CD14-positive monocyte (primary cell): ENCODE results near the gene KIAA0930. TPM values are rescaled to one million over a fixed set of nuclear protein-coding genes. Genes with fewer than 3 reads are reported as not detected.

Experiments used
- DNase-seq, 3 donors: peaks; one replicate each; pipeline ENCODE4 v3.0.0-alpha.2; 2011 to 2022
- H2AFZ ChIP-seq: 2 replicates; pipeline ENCODE4 v1.6.0; 2012; ENCODE audit warnings: mild to moderate bottlenecking, low read depth, low read length, inconsistent platforms; ENCODE audit not compliant: insufficient read depth, poor library complexity, severe bottlenecking
- H3K27ac ChIP-seq, 2 donors: 1 replicate in 1 of 2; 2 replicates in 1 of 2; pipeline ENCODE4 v1.5.1; 2012 to 2013; ENCODE audit warnings: low read length in 2 of 2, control low read depth in 1 of 2, inconsistent platforms in 1 of 2, low read depth in 1 of 2, mild to moderate bottlenecking in 1 of 2
- H3K27me3 ChIP-seq, 2 donors: one replicate each; pipeline versions ENCODE4 v1.6.0 to v1.6.1; 2011 to 2013; ENCODE audit warnings: low read length in 2 of 2; ENCODE audit not compliant: control insufficient read depth in 2 of 2, insufficient read depth in 2 of 2
- H3K36me3 ChIP-seq, 2 donors: replicated peaks in 1 of 2; 1 replicate in 1 of 2; 2 replicates in 1 of 2; pipeline versions ENCODE4 v1.5.1 to v1.6.1; 2012 to 2013; ENCODE audit warnings: low read length in 2 of 2, control low read depth in 1 of 2, inconsistent platforms in 1 of 2, mild to moderate bottlenecking in 1 of 2; ENCODE audit not compliant: insufficient read depth in 2 of 2, control insufficient read depth in 1 of 2
- H3K4me1 ChIP-seq, 2 donors: 1 replicate in 1 of 2; 2 replicates in 1 of 2; pipeline versions ENCODE4 v1.5.1 to v1.6.1; 2012 to 2013; ENCODE audit warnings: low read length in 2 of 2, control low read depth in 1 of 2, inconsistent platforms in 1 of 2, mild to moderate bottlenecking in 1 of 2, moderate library complexity in 1 of 2; ENCODE audit not compliant: insufficient read depth in 2 of 2, control insufficient read depth in 1 of 2
- H3K4me2 ChIP-seq: replicated peaks from 2 replicates; pipeline ENCODE3; 2012; ENCODE audit warnings: low read length, moderate library complexity, mild to moderate bottlenecking; ENCODE audit not compliant: poor library complexity, severe bottlenecking; ENCODE audit errors: extremely low read depth
- H3K4me3 ChIP-seq, 3 experiments: fragments of 200-600 bp in 1 of 3; sonication (generic) in 1 of 3; replicated peaks in 1 of 3; 1 replicate in 2 of 3; 2 replicates in 1 of 3; pipeline ENCODE4 v1.5.1; 2011 to 2013; ENCODE audit warnings: low read length in 3 of 3, mild to moderate bottlenecking in 3 of 3, control low read depth in 2 of 3, low read depth in 2 of 3, inconsistent platforms in 1 of 3, moderate library complexity in 1 of 3
- H3K79me2 ChIP-seq: 2 replicates; pipeline ENCODE4 v1.6.0; 2012; ENCODE audit warnings: mild to moderate bottlenecking, control low read depth, inconsistent platforms, low read length, moderate library complexity; ENCODE audit not compliant: insufficient read depth
- H3K9ac ChIP-seq: 2 replicates; pipeline ENCODE4 v1.6.0; 2017; ENCODE audit warnings: low read length, mild to moderate bottlenecking; ENCODE audit not compliant: insufficient read depth, poor library complexity, severe bottlenecking
- H3K9me3 ChIP-seq, 2 donors: replicated peaks in 1 of 2; 1 replicate in 1 of 2; 2 replicates in 1 of 2; pipeline versions ENCODE4 v1.5.1 to v1.6.1; 2012 to 2013; ENCODE audit warnings: low read length in 2 of 2, control low read depth in 1 of 2; ENCODE audit not compliant: control insufficient read depth in 1 of 2, insufficient read depth in 1 of 2
- H4K20me1 ChIP-seq: 2 replicates; pipeline ENCODE4 v1.6.0; 2012; ENCODE audit warnings: mild to moderate bottlenecking, low read length, control low read depth, moderate library complexity; ENCODE audit not compliant: insufficient read depth
- H3K27ac Mint-ChIP-seq, 7 donors: one replicate each; pipeline ENCODE4 v1.8.0; 2020; ENCODE audit warnings: mild to moderate bottlenecking in 7 of 7, mixed read lengths in 7 of 7, moderate library complexity in 6 of 7, inconsistent platforms in 2 of 7
- H3K27me3 Mint-ChIP-seq, 3 donors: one replicate each; pipeline ENCODE4 v1.8.0; 2021 to 2022; ENCODE audit warnings: low read depth in 3 of 3, mild to moderate bottlenecking in 3 of 3, mixed read lengths in 3 of 3, moderate library complexity in 3 of 3, inconsistent platforms in 1 of 3
- H3K36me3 Mint-ChIP-seq, 2 donors: one replicate each; pipeline ENCODE4 v1.8.0; 2020; ENCODE audit warnings: mixed read lengths in 2 of 2, inconsistent platforms in 1 of 2, mild to moderate bottlenecking in 1 of 2
- H3K4me1 Mint-ChIP-seq: one replicate; pipeline ENCODE4 v1.8.0; 2020; ENCODE audit warnings: mild to moderate bottlenecking, mixed read lengths
- H3K4me3 Mint-ChIP-seq, 2 donors: one replicate each; pipeline ENCODE4 v1.8.0; 2020; ENCODE audit warnings: mild to moderate bottlenecking in 2 of 2, mixed read lengths in 2 of 2, moderate library complexity in 1 of 2
- H3K9me3 Mint-ChIP-seq, 7 donors: one replicate each; pipeline ENCODE4 v1.8.0; 2020 to 2022; ENCODE audit warnings: mixed read lengths in 7 of 7, mild to moderate bottlenecking in 6 of 7, moderate library complexity in 6 of 7, inconsistent platforms in 2 of 7
- WGBS: methylation state at CpG from one replicate; pipeline ENCODE4 v1.1.5; 2013; ENCODE audit warnings: missing lambda C conversion rate; ENCODE audit not compliant: insufficient coverage; 5-methylcytosine and 5-hydroxymethylcytosine counted together
- intact Hi-C, 2 donors: fragments of 100-400 bp; cut with micrococcal nuclease; formaldehyde crosslinking; loops; one replicate each; pipeline versions ENCODE4 v1.15.0 to v1.15.1; 2023
- polyA plus RNA-seq, 3 donors: library from polyadenylated mRNA; depleted of rRNA in 1 of 3; unstranded in 2 of 3; stranded (reverse) in 1 of 3; fragments of 300-500 nt in 2 of 3; fragments of >200 nt in 1 of 3; fragmentation: Illumina TruSeq in 2 of 3; gene quantifications; 1 replicate in 2 of 3; 2 replicates in 1 of 3; pipeline ENCODE4 v1.2.3, GENCODE V29; 2012 to 2021
- TF ChIP-seq, protein P1 (sequence below): fragments of 200-600 bp; IDR thresholded peaks from one replicate; pipeline ENCODE4 v1.8.0; 2022; ENCODE audit warnings: antibody characterized with exemption, mild to moderate bottlenecking

The KIAA0930 gene
- polyA plus RNA-seq, 3 donors, result 14.0 to 89.1 (median 15.6) TPM

DNA sequence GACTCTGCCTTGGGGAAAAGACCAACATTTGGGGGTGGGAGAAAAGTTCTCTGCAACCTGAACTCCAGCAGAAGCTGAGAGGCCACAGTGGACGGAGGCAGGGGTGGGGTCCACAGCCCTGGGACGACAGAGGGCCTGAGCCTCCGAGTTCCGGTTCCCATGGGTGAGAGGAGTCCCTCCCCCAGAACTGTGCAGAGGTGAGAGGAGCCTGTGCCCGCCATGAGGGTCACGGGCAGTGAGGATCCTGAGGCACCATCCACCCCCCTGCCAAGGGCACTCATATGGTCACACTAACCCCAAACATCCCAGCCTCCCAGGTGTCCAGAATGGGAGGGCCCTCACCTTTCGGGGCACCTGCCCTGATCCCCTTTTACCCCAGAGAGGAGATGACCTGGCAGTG is 30.5 kb downstream of the KIAA0930 start:
- peak overlapping the region in 6 of 7 donors; percentile 35 to 89 (median 76) for H3K27ac Mint-ChIP-seq
- peak overlapping the region in 1 of 2 donors; percentile 98 for H3K27ac ChIP-seq
- no peaks in the 10 kb centered on the region for H3K27me3 ChIP-seq
- intact Hi-C loops, result no loop called here
- TF ChIP-seq, protein P1, sequence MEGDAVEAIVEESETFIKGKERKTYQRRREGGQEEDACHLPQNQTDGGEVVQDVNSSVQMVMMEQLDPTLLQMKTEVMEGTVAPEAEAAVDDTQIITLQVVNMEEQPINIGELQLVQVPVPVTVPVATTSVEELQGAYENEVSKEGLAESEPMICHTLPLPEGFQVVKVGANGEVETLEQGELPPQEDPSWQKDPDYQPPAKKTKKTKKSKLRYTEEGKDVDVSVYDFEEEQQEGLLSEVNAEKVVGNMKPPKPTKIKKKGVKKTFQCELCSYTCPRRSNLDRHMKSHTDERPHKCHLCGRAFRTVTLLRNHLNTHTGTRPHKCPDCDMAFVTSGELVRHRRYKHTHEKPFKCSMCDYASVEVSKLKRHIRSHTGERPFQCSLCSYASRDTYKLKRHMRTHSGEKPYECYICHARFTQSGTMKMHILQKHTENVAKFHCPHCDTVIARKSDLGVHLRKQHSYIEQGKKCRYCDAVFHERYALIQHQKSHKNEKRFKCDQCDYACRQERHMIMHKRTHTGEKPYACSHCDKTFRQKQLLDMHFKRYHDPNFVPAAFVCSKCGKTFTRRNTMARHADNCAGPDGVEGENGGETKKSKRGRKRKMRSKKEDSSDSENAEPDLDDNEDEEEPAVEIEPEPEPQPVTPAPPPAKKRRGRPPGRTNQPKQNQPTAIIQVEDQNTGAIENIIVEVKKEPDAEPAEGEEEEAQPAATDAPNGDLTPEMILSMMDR, result no peak
- peaks cover 0 to 2% (median 0%) of the 10 kb centered on the region in 7 donors for H3K9me3 Mint-ChIP-seq
- no peak overlapping the region for H3K4me2 ChIP-seq
- H3K9me3 ChIP-seq, result no peaks in the 10 kb centered on the region
- no peak overlapping the region for H3K4me3 ChIP-seq
- H3K27me3 Mint-ChIP-seq, result peaks cover 0 to 2% (median 1%) of the 10 kb centered on the region in 3 donors
- peaks cover 97% of the 10 kb centered on the region for H4K20me1 ChIP-seq
- H3K4me1 Mint-ChIP-seq, result peaks cover 37% of the 10 kb centered on the region
- H3K79me2 ChIP-seq, result peaks cover 99% of the 10 kb centered on the region
- no peak overlapping the region for H2AFZ ChIP-seq
- peaks cover 55 to 66% of the 10 kb centered on the region in 2 donors for H3K36me3 ChIP-seq
- no peak for DNase-seq
- H3K4me1 ChIP-seq, result peaks cover 35 to 37% of the 10 kb centered on the region in 2 donors
- no peak overlapping the region for H3K9ac ChIP-seq
- 100% methylated on average over 1 of the region's 7 CpGs for WGBS
- no peak overlapping the region for H3K4me3 Mint-ChIP-seq
- H3K36me3 Mint-ChIP-seq, result peaks cover 56 to 69% of the 10 kb centered on the region in 2 donors

- peaks cover 29% of the 10 kb centered on the region for H3K4me1 Mint-ChIP-seq
- H3K9me3 Mint-ChIP-seq, result peaks cover 0 to 2% (median 0%) of the 10 kb centered on the region in 7 donors
- peaks cover 0 to 2% (median 1%) of the 10 kb centered on the region in 3 donors for H3K27me3 Mint-ChIP-seq
- Histone ChIP-seq H3K9me3 (no peaks in the 10 kb centered on the region), H3K4me2 (no peak overlapping the region), H3K27me3 (no peaks in the 10 kb centered on the region), H3K79me2 (peaks cover 99% of the 10 kb centered on the region), H3K9ac (no peak overlapping the region), H3K36me3 (peaks cover 64 to 76% of the 10 kb centered on the region in 2 donors), H3K4me3 (no peak overlapping the region), H3K4me1 (peaks cover 26 to 27% of the 10 kb centered on the region in 2 donors), H4K20me1 (peaks cover 97% of the 10 kb centered on the region), H2AFZ (no peak overlapping the region), H3K27ac (peak overlapping the region in 1 of 2 donors; percentile 98)
- no peak overlapping the region for H3K4me3 Mint-ChIP-seq
- TF ChIP-seq, protein P1, result peak; percentile 79
- H3K27ac Mint-ChIP-seq, result peak overlapping the region; percentile 54 to 90 (median 84)
- peak in 1 of 3 donors; percentile 30 for DNase-seq
- 77% methylated on average over 19 of the region's 29 CpGs for WGBS
- peaks cover 61 to 73% of the 10 kb centered on the region in 2 donors for H3K36me3 Mint-ChIP-seq
- intact Hi-C loops, result loop anchor here (5.0 kb wide), 2 partner anchors 33 to 37 kb away; partner anchors contain the start of gene KIAA0930 (in 1 of the 2)
Observed at GRCh38 chr22:45208993-45209838, 31.5 kb downstream of the KIAA0930 start.
